SKM-1 (cell line): ENCODE measurements around the gene FSD2.

ENCODE experiments used
- DNase-seq: peaks from one replicate; lab custom pipeline; 2025; ENCODE audit not compliant: unreplicated experiment; lab: John Stamatoyannopoulos, UW

The FSD2 gene, protein sequence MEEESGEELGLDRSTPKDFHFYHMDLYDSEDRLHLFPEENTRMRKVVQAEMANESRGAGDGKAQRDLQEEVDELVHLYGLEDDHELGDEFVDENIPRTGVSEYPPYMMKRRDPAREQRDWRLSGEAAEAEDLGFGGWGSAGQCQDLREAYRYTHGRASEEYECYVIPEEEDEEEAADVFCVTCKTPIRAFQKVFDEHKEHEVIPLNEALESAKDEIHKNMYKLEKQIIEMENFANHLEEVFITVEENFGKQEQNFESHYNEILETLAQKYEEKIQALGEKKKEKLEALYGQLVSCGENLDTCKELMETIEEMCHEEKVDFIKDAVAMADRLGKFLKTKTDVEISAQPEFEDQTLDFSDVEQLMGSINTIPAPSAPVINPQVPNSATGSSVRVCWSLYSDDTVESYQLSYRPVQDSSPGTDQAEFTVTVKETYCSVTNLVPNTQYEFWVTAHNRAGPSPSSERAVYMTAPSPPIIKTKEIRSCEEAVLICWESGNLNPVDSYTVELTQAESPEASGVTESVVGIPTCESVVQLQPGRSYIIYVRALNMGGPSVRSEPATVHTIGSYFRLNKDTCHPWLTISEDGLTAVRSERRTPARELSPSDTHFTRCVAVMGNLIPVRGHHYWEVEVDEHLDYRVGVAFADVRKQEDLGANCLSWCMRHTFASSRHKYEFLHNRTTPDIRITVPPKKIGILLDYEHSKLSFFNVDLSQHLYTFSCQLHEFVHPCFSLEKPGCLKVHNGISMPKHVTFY

DNA sequence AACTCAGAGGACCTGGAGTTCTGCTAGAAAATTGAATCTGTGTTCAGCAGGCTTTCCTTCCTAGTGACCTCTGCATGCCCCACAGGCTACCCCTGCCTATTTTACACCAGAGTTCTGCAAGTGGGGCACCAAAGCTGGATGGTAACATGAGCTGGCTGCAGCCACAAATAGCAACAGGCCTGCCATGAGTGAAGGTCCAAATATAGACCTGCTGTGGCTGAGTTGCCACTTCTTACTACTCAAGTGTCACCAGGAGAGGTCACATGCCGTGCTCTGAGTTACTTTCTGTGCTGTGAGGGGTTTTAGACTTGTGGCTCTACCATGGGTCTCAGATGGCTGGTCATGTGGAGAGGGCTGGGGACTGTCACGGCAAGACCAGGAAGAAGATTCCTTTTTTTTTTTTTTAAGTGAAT is at the start of gene FSD2:
TSS of gene FSD2 (minus strand) at position 76 of the 413 bp plus-strand sequence. CDS start 18,679 bp downstream, outside the sequence.
- peak; percentile 6 for DNase-seq

DNA sequence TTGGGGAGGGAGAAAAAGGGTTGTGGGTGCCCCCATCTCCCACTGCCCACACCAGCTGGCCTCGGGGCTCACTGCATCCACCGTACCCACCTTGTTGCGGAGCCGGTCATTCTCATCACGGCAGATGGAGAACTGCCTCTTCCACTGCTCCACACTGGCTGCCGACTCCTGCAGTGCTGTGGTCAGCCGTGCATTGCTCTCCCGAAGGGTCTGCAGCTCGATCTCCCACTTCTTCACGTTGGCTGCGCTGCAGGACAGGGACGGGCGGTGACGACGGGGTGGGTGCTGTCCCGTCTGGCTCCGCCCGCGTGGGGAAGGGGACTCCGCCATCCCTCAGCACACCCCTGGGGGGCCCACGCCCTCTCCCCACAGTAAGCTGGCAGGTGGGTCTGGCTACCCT is 48.7 kb upstream of the FSD2 start:
- DNase-seq, result no peak

DNA sequence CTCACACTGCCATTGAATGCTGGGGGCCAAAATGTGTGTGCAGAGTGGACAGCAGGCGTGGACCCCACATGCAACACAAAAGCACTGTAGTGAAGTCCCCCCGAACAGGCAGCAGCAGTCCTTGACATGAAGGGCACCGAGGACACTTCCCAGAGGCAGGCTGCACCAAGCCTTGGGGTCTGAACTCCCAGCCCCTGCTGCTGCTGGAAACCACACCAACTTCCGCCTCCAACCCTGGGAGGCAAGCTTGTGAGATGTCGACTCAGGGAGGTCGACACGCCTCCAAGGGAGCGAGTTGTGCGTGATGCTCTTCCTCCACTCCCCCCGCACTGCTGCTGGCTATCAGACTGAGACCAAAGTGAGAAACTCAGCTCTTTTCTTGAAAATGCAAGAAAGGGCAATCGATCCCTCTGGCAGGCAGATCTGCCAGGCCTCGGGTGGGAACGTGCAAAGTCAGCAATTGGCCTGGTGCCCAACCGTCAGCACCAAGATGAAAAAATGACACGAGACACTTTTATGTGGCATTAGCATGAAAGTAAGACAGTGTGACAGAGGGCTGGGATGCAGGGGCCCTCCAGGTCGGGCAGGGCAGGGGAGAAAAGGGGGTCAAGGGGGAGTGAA is 47.2 kb upstream of the FSD2 start:
- DNase-seq, result no peak

DNA sequence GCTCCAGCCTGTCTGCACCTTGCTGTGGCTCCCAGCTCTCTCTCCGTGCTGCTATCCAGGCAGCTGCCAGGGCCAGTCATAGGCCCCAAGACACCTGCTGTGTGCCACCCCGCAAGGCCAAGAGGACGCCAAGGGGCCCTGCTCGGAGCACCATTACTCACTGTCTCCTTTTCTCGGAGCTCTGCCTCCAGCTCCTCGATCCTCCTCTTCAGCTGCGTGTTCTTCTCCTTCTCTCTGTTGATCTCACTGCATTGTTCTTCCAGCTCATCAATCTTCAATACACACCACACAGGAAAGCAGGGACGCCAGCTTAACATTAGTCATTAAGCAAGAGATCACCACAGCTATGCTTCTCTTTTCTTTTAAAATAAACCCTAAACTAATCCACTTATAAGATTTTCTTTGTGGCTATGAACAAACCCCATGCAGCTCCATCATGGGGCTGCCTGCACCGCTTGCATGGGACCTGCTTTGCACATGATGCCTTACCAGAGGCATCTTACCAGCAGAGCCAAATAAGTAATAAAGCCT is 46.2 kb upstream of the FSD2 start:
- no peak for DNase-seq

DNA sequence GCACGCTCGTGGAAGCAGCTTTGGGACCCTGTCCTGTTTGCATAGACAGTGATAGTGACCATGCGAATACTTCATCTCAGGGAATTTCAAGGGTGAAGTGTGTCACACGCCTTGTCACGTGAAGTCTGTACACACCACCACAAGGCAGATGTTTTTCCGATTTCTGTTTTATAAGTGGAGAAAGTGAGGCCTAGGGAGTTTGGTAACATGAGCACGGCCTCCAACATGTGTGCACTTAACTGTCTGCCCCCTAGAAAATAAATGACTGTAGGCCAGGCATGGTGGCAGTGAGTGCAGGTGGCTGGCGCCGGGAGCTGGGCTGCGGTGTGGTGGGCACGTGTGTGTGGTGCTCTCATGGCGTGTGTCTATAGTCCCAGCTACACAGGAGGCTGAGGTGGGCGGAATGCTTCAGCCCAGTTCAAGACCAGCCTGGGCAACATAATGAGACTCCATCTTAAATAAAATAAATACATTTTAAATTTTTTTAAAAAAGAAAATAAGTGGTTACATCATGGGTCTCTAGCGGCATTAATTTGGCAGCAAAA is 45.5 kb upstream of the FSD2 start:
- no peak for DNase-seq

DNA sequence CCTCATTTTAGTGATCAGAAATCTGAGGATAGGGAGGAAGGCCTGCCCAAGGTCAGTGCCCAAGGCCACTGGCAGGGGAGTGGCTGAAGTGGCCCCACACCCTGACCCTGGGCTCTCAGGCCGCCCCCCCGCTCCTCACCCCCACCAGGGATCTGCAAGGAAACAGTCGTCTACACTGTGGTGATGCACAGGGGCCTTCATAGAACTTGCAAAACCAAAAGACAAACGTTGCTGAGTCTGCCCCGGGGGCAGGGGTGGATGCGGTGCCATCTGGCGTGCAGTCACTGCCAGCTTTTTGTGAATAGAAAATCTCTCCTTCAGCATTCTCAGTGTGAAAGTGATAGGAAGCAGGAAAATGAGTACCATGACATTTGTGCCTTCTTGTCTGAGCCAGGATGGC is 44.9 kb upstream of the FSD2 start:
- no peak for DNase-seq

DNA sequence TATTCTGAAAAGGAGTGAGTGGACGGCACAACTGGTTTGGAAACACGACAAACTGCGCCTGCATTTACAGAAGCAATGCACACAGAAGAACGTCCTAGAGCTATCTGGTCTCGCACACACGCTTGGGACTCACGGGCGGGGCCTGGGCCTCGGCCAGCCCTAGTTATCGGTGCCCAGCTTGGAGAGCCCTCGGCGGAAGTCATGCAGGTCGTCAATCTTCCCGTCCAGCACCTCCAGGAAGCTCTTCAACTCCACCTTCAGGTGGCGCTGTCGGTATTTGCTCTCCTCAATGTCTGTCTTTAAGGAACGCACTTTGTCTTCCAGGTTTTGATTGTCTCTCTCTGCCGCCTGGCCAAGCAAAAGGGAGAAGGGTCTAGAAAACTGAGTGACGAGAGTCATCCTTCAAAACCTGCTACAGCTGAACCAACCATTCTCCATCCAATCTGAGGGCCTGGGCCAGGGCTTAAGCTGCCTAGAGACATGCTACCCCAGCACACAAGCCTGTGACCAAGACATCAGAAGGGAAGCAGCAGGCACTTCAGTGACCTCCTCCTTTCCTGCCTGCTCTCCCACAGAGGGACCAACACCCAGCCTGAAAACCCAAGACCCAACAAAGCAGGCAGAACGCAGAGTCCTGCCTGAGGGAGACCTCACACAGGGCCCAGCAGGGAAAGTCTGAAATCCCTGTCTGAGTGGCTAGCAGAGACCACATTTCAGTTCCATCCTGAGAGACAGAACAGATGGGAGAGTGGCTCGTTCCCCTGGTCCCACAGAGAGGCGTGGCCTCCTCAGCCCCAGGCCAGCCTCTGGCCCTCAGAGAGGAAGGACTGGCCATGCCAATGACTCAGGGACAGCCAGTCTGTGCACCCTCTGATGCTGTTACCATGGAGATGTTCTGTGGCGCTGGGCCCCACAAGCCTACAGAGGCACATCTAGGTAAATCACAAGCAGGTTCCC is 44.0 kb upstream of the FSD2 start:
- peak; percentile 66 for DNase-seq

DNA sequence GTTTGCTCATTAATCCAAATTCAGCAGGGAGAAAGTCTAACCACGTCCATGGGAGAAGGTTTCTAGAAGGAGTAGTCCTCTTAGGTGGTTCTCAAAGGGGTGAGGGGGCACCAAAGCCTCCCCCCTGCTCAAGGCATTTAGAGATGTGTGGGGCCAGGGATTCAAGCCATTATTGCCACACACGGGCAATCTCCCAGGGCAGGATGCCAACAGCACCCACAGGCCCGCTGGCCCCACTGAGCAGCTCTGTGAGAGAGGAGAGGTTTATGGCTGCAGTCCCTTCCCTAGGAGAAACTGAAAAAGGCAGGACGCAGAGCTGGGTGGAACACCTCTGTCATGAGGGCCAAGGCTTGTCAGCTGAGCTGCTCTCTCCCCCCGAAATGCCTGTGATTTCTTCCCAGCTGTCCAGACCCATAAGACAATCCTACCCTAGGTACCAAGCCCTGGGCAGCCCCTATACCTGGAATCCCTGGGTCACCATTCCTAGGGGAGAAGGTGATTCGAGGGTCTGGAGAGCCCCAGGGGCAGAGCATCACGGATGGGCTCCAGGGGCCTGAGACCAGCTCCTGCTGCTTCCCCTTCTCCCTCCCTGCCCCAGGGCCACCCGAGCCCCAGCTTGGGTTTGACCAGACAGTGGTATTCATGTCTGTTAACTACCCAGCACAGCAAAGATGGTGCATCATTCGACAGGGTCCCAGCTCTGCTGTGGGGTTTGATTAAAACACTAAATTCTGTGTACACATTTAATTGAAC is 42.5 kb upstream of the FSD2 start:
- DNase-seq, result no peak

DNA sequence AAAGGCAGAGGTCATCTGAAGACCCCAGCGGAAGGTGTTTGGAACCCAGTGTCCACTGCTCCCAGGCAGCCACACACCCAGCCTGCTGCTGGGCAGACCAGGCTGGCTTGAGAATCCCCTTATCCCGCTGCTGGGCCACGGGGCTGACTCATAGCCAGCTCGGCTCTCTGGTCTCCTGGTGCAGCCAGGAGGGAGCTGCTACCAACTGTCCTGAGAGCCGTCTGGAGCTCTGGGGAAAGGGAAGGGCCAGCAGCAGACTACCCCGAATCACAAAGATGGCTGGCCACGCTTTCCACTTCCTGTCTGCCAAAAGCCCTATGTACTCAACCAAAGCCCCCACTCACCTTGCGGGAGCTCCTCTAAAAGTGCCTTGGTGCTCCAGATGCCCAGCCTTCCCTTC is 41.8 kb upstream of the FSD2 start:
- no peak for DNase-seq

DNA sequence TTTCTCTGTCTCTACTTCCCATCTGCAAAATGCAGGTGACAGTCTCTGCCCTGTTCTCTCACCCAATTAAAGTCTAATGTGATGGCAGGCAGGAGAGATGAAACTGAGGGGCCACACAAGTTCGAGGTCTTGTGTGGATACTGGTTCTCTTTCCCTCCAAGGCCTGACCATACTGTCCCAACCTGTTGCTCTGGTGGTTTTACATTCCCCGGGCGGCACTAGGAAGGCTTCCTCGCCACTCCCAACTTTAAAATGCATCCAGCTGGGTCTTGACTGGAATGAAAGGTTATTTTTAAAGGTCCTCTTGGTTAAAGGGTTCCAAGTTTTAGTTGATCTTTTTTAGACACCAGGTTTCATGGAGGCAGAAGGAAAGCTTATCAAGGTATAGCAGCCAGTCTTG is 40.8 kb upstream of the FSD2 start:
- DNase-seq, result no peak

DNA sequence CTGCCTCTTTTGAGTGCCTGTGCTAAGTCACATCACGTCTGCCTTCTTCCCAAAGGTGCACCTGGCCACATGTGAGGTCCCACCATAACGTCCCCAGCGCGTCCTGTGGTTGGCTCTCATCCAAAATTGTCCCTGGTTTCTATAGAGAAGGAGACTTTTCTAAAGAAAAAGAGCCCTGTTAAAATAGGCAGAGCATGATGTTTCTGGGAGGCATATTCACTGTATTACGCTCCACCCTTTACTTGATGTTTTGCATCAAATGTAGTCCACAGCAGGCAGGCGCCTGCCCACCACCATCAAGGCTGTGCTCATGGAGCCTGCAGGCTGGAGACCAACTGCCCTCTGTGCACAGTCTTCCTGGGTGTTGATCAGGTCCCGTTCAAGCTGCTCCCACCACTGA is 39.8 kb upstream of the FSD2 start:
- no peak for DNase-seq

DNA sequence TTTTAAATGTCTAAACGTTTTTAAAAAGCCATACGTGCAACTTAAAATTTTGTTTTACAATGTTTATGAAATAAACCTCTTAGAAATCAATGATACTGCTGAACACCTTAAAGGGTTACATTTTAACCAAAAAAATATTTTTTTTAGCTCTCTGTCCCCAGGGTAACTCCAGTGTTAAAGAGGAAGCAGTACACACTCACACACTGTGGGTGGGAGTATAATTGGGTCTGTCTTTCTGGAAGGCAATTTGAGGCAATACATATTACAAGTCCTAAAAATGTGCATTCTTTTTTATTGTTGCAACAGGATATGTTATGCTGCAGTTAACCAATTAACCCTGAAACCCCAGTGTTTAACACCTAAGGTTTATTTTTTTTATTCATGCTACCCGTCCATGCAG is 37.7 kb upstream of the FSD2 start:
- DNase-seq, result no peak

DNA sequence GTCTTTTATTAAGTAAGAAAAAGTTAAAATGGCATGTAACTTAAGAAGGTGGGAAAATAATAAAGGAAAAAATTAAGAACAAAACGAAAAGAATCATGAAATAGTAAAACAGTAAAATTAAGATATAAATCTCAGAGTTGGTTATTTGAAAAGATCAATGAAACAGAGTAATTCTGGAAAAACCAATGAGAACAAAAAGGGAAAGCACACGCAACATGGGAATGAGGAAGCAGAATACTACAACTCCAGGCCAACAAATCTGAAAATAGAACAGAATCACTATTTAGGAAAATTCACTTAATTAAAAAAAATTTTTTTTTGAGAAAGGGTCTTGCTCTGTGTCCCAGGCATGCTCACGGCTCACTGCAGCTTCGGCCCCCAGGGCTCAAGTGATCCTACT is 34.3 kb upstream of the FSD2 start:
- DNase-seq, result no peak

DNA sequence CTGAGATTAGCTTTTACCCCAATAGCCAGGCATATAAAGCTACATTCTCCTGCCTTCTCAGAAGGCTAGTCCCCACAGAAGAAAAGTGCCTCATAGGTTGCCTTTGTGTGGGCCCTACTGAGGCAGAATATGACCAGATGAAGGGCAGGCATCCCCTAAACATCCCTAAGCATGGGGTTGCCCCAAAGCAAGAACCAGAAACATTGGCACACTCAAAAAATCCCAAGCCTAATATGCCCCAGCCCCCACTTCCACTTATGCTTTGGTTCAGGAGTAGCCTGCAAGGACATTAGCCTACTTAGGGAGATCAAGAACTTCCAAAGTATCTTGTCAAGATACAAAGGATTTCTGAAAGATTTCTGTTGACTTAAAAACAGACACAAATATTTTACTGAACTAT is 33.3 kb upstream of the FSD2 start:
- DNase-seq, result no peak

DNA sequence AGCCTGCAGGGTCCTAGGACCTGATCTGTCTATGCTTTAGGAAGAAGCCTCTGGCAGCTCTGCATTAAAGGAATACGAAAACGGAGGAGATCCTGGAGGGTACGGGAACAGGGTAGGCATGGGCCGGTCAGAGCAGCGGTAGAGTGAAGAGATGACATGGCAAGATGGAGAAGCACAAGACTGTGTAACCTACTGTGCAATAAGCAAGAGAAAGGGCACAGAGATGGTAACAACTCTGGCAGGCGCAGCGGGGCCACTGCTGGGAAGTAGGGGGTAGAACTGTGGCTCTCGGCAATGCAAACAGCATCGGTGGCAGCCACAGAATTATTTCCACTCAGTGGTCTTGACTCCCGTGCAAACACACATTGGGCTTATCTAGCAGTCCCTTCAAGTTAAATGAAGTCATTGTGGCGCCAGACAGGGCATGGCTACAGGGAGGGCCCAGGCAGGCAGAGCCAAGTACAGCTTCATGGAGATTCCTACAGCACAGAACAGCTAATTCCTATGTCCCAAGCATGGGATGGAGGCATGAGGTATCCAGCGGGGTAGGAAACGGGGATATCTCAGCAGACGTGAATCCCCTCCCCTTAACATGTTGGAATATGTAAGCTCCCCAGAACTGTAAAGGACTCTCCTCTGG is 32.3 kb upstream of the FSD2 start:
- DNase-seq, result no peak

DNA sequence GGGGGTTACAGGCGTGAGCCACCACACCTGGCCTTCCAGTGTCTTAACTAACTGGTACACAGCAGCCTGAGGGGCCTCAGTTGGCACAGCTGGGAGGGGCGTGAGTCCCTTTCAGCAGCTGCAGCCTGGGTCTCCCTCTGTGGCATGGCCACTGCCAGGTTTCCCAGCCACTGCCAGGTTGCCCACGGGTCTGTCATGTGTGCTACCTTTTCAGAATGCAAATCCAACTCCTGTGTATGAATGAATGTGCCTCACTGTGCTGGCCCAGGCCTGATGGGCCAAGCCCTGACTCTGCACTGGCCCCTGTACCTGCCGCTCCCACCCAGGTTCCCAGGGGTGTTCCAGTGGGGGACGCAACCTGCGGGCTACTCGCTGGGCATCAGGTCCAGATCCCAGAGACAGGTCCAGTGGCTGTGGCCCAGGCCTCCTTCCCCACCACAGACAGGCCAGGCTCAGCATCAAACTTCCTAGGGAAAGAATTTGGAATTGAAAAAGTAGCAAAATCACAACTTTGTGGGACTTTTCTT is 29.6 kb upstream of the FSD2 start:
- DNase-seq, result no peak

DNA sequence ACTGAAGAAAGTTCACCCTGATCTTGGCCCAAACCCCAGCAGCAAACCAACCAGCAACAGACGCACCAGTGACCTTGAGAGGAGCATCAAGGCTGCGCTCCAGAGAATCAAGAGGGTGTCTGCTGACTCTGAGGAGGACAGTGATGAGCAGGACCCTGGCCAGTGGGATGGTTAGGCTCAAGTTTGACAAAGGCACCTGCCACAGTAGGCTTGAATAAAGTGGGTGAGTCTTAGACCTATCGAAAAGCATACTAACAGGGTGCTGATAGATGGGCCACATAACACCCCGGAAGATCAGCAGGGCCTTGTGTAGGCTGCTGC is 27.5 kb upstream of the FSD2 start:
- DNase-seq, result no peak

DNA sequence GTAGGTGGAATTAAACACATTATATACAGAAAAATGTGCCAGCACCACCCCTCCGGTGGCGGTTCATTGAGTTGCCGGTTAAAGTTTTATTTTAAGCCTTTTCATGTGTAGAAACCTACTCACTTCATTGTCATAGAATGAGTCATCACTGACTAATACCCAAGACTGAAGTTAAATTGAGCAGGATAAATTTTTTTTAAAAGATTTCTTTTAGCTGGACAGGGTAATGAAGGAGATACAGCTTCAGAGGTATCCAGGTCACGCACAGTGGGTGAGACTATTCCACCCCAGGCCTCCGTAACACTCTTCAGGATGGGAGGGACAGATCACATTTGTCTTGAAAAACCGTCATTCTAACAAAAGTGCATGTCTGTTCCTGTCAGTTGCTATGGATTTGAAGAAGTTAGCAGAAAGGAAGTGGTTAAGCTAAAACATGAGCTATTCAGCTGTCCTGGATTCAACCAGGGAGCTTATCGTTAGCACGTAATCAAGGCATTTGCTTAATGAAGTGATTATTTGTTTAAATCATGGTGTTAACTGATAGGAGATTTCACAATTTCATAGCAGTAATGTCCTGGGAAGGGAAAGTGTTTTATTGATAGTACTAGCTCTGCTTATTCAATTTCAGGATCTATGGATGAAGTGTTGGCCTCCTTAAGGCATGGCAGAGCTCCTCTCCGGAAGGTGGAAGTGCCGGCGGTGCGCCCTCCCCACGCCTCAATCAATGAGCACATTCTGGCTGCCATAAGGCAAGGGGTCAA is 26.9 kb upstream of the FSD2 start:
- peak; percentile 71 for DNase-seq
